Activated T-cell treated with anti-CD3 and anti-CD28 coated beads, Interleukin-2, amount 50 U/mL, for 48 hours (primary cell): ENCODE results near the gene ACP7.

Experiments used
- DNase-seq, 2 experiments: peaks; one replicate each; pipeline ENCODE4 v3.0.0-alpha.2; 2020

ACP7 gene

GRCh38 chr19:39152066-39152465 lies 67.9 kb downstream of the ACP7 start:
- no peak for DNase-seq

- DNase-seq, result no peak
Measured at GRCh38 chr19:39154100-39154628, 70.0 kb downstream of the ACP7 start.

- DNase-seq, result no peak
Measured at GRCh38 chr19:39154629-39155100, 70.5 kb downstream of the ACP7 start.

- no peak for DNase-seq
Measured at GRCh38 chr19:39155114-39155700, 71.0 kb downstream of the ACP7 start.

GRCh38 chr19:39155741-39156140 lies 71.6 kb downstream of the ACP7 start:
- DNase-seq, result no peak

GRCh38 chr19:39156326-39157230 lies 72.4 kb downstream of the ACP7 start:
- DNase-seq, result no peak

- DNase-seq, result no peak
Measured at GRCh38 chr19:39157275-39157996, 73.3 kb downstream of the ACP7 start.

- no peak for DNase-seq
Measured at GRCh38 chr19:39157997-39158389, 73.8 kb downstream of the ACP7 start.

- no peak for DNase-seq
Measured at GRCh38 chr19:39158646-39159260, 74.6 kb downstream of the ACP7 start.

- no peak for DNase-seq
Measured at GRCh38 chr19:39160523-39160861, 76.3 kb downstream of the ACP7 start.
